ENCODE measurements around the gene LRRC1. TPM values are rescaled to one million over a fixed set of nuclear protein-coding genes. Genes with fewer than 3 reads are reported as not detected.

The LRRC1 gene
- total and polyA plus RNA-seq, 2 of the 13 experiments (the other 11 are each of a cell fraction or from before 2014, with no cell fraction given): 15.6 to 27.7 TPM

DNA sequence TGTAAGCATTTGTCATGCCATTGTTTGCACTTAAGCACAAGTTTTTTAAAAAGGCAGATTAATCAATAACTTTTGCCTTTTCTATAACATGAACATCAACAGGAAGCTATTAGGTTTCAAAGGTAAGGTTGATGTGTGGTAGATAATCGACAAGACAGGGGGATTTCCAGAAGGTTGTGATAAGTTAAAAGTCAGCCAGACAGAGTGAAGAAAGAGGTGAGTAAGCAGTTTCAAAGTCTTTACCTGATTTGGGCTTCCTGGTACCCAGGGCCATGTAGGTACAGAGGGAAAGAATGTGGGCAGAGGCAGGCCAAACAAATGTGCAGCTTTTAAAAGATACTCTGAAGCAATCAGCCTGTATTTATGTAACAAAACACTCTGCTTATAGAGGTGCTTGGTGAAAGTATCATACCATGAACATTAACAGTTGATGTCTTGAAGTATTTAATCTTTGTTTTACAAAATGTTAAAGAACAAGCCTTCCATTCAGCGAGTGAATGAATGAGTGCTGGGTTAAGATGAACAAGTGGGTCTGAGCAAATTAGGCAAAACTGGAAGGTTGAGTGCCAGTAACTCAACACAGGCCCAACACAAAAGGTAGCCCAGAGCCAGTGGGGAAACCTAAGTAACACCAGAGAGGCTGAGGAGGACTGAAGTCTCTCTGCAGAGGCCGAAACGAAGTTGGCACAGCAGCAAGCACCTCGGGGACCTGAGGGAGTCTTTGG is 60.2 kb downstream of the LRRC1 start (continued):
- TF ChIP-seq, protein P1, sequence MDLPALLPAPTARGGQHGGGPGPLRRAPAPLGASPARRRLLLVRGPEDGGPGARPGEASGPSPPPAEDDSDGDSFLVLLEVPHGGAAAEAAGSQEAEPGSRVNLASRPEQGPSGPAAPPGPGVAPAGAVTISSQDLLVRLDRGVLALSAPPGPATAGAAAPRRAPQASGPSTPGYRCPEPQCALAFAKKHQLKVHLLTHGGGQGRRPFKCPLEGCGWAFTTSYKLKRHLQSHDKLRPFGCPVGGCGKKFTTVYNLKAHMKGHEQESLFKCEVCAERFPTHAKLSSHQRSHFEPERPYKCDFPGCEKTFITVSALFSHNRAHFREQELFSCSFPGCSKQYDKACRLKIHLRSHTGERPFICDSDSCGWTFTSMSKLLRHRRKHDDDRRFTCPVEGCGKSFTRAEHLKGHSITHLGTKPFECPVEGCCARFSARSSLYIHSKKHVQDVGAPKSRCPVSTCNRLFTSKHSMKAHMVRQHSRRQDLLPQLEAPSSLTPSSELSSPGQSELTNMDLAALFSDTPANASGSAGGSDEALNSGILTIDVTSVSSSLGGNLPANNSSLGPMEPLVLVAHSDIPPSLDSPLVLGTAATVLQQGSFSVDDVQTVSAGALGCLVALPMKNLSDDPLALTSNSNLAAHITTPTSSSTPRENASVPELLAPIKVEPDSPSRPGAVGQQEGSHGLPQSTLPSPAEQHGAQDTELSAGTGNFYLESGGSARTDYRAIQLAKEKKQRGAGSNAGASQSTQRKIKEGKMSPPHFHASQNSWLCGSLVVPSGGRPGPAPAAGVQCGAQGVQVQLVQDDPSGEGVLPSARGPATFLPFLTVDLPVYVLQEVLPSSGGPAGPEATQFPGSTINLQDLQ (CRISPR knock-in tag; IDR thresholded peaks at IDR 0.05): no peak
- TF ChIP-seq ZNF775 (CRISPR knock-in tag; IDR thresholded peaks at IDR 0.05; ENCODE audit: borderline replicate concordance) (0 out of 2 replicates have a peak, but pooled peaks have one; percentile 37), ZNF724P (CRISPR knock-in tag; IDR thresholded peaks at IDR 0.05; ENCODE audit: borderline replicate concordance) (no peak), WIZ (CRISPR knock-in tag; IDR thresholded peaks at IDR 0.05) (0 out of 2 replicates have a peak, but pooled peaks have one; percentile 53), CC2D1A (CRISPR knock-in tag; IDR thresholded peaks at IDR 0.05) (no peak), ESRRA (CRISPR knock-in tag; IDR thresholded peaks at IDR 0.05; ENCODE audit: low read depth) (no peak; the same call in 1 of the 2 replicates), HMGA1 (CRISPR knock-in tag; conservative IDR thresholded peaks at IDR 0.05) (no peak), RELA (CRISPR knock-in tag; IDR thresholded peaks at IDR 0.05) (peak; percentile 100), ZFP90 (CRISPR knock-in tag; IDR thresholded peaks at IDR 0.05; ENCODE audit: borderline replicate concordance) (no peak), ZNF646 (CRISPR knock-in tag; IDR thresholded peaks at IDR 0.05) (peak; percentile 30; the same call in 1 of the 2 replicates), MZF1 (CRISPR knock-in tag; IDR thresholded peaks at IDR 0.05; ENCODE audit: borderline replicate concordance) (no peak), ZSCAN22 (CRISPR knock-in tag; IDR thresholded peaks at IDR 0.05) (no peak)
- TF ChIP-seq, protein P2, sequence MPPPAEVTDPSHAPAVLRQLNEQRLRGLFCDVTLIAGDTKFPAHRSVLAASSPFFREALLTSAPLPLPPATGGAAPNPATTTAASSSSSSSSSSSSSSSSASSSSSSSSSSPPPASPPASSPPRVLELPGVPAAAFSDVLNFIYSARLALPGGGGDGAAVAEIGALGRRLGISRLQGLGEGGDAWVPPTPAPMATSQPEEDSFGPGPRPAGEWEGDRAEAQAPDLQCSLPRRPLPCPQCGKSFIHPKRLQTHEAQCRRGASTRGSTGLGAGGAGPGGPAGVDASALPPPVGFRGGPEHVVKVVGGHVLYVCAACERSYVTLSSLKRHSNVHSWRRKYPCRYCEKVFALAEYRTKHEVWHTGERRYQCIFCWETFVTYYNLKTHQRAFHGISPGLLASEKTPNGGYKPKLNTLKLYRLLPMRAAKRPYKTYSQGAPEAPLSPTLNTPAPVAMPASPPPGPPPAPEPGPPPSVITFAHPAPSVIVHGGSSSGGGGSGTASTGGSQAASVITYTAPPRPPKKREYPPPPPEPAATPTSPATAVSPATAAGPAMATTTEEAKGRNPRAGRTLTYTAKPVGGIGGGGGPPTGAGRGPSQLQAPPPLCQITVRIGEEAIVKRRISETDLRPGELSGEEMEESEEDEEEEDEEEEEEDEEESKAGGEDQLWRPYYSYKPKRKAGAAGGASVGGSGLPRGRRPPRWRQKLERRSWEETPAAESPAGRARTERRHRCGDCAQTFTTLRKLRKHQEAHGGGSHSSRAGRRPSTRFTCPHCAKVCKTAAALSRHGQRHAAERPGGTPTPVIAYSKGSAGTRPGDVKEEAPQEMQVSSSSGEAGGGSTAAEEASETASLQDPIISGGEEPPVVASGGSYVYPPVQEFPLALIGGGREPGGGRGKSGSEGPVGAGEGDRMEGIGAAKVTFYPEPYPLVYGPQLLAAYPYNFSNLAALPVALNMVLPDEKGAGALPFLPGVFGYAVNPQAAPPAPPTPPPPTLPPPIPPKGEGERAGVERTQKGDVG (CRISPR knock-in tag; IDR thresholded peaks at IDR 0.05; ENCODE audit: borderline replicate concordance): no peak
- TF ChIP-seq, protein P3, sequence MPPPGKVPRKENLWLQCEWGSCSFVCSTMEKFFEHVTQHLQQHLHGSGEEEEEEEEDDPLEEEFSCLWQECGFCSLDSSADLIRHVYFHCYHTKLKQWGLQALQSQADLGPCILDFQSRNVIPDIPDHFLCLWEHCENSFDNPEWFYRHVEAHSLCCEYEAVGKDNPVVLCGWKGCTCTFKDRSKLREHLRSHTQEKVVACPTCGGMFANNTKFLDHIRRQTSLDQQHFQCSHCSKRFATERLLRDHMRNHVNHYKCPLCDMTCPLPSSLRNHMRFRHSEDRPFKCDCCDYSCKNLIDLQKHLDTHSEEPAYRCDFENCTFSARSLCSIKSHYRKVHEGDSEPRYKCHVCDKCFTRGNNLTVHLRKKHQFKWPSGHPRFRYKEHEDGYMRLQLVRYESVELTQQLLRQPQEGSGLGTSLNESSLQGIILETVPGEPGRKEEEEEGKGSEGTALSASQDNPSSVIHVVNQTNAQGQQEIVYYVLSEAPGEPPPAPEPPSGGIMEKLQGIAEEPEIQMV (CRISPR knock-in tag; IDR thresholded peaks at IDR 0.05; ENCODE audit: low read depth): no peak

All from HepG2 (cell line).